ENCODE results near the gene TRIM73.
"Not testable (repeated sequence)": the region's sequence is repeated elsewhere in the genome, so short reads cannot be mapped to it uniquely, and the experiment has no call there.

TRIM73 gene

GRCh38 chr7:75415829-75416373, 20.5 kb downstream of the TRIM73 start:
- DNase-seq: not testable (repeated sequence)

GRCh38 chr7:75416787-75417186, 21.4 kb downstream of the TRIM73 start:
- not testable (repeated sequence) for DNase-seq

- not testable (repeated sequence) for DNase-seq
These were observed 22.9 kb downstream of the TRIM73 start for GRCh38 chr7:75418292-75418858.

GRCh38 chr7:75419210-75419609, 23.8 kb downstream of the TRIM73 start:
- not testable (repeated sequence) for DNase-seq

GRCh38 chr7:75419693-75420092, 24.3 kb downstream of the TRIM73 start:
- DNase-seq: not testable (repeated sequence)

GRCh38 chr7:75420152-75420551, 24.7 kb downstream of the TRIM73 start:
- DNase-seq: not testable (repeated sequence)

GRCh38 chr7:75421798-75422710, 26.6 kb downstream of the TRIM73 start:
- not testable (repeated sequence) for DNase-seq

GRCh38 chr7:75423481-75423880, 28.1 kb downstream of the TRIM73 start:
- DNase-seq: not testable (repeated sequence)

- DNase-seq: not testable (repeated sequence)
These were observed 43.6 kb downstream of the TRIM73 start for GRCh38 chr7:75439000-75439399.

GRCh38 chr7:75442101-75442464, 46.7 kb downstream of the TRIM73 start:
- not testable (repeated sequence) for DNase-seq

GRCh38 chr7:75442465-75443111, 47.2 kb downstream of the TRIM73 start:
- peak; percentile 8 for DNase-seq

- DNase-seq: not testable (repeated sequence)
These were observed 54.5 kb downstream of the TRIM73 start for GRCh38 chr7:75449946-75450345.

GRCh38 chr7:75452494-75452955, 57.1 kb downstream of the TRIM73 start:
- not testable (repeated sequence) for DNase-seq
